Activated naive CD4-positive, alpha-beta T cell treated with anti-CD3 and anti-CD28 coated beads, Interleukin-2, amount 10 ng/mL, durations not matched to agents 7 days and 5 days (primary cell): ENCODE results near the gene ITLN2.
"Not testable (repeated sequence)": the region's sequence is repeated elsewhere in the genome, so short reads cannot be mapped to it uniquely, and the experiment has no call there.

Source experiments
- CTCF ChIA-PET: fragments of 350-600 bp; sonication (Branson Sonifier 250); formaldehyde crosslinking; loops from one replicate; lab custom pipeline; 2021; ENCODE audit warnings: antibody characterized with exemption; lab: Charles Lee
- DNase-seq: peaks from one replicate; pipeline ENCODE4 v3.0.0-alpha.2; 2020
- H3K27ac Mint-ChIP-seq: one replicate; pipeline ENCODE4 v1.8.0; 2021; ENCODE audit warnings: mild to moderate bottlenecking, moderate library complexity, mixed read lengths
- H3K27me3 Mint-ChIP-seq: one replicate; pipeline ENCODE4 v1.8.0; 2021; ENCODE audit warnings: mild to moderate bottlenecking, mixed read lengths
- H3K36me3 Mint-ChIP-seq: one replicate; pipeline ENCODE4 v1.8.0; 2021; ENCODE audit warnings: mixed read lengths
- H3K4me1 Mint-ChIP-seq: one replicate; pipeline ENCODE4 v1.8.0; 2021; ENCODE audit warnings: mixed read lengths
- H3K4me3 Mint-ChIP-seq: one replicate; pipeline ENCODE4 v1.8.0; 2021; ENCODE audit warnings: mild to moderate bottlenecking, moderate library complexity, mixed read lengths
- H3K9me3 Mint-ChIP-seq: one replicate; pipeline ENCODE4 v1.8.0; 2021; ENCODE audit warnings: mixed read lengths

The ITLN2 gene

GRCh38 chr1:160947174-160947759 lies 7.3 kb downstream of the ITLN2 start:
- DNase-seq, CTCF ChIA-PET, H3K36me3 Mint-ChIP-seq, H3K4me3 Mint-ChIP-seq, H3K4me1 Mint-ChIP-seq, H3K27ac Mint-ChIP-seq, H3K9me3 Mint-ChIP-seq: not testable (repeated sequence)
- H3K27me3 Mint-ChIP-seq, result peaks cover 16% of the 10 kb centered on the region

GRCh38 chr1:160945881-160946280 lies 8.7 kb downstream of the ITLN2 start:
- CTCF ChIA-PET, result interaction anchor here (2.6 kb wide), 1 partner anchor 8 kb away, joined by 12 read pairs; the partner anchor contains the start of gene ITLN2
- not testable (repeated sequence) for H3K36me3 Mint-ChIP-seq, DNase-seq, H3K9me3 Mint-ChIP-seq, H3K4me1 Mint-ChIP-seq, H3K4me3 Mint-ChIP-seq, H3K27ac Mint-ChIP-seq
- H3K27me3 Mint-ChIP-seq, result peaks cover 25% of the 10 kb centered on the region

- no peak overlapping the region for H3K27ac Mint-ChIP-seq
- CTCF ChIA-PET, result interaction anchor here (2.6 kb wide), 1 partner anchor 9 kb away, joined by 12 read pairs; the partner anchor contains the start of gene ITLN2
- H3K36me3 Mint-ChIP-seq, result no peaks in the 10 kb centered on the region
- H3K27me3 Mint-ChIP-seq, result peaks cover 32% of the 10 kb centered on the region
- DNase-seq, result no peak
- H3K9me3 Mint-ChIP-seq, result no peaks in the 10 kb centered on the region
- no peak overlapping the region for H3K4me3 Mint-ChIP-seq
- no peaks in the 10 kb centered on the region for H3K4me1 Mint-ChIP-seq
Observed at GRCh38 chr1:160945079-160945478, 9.5 kb downstream of the ITLN2 start.

DNA sequence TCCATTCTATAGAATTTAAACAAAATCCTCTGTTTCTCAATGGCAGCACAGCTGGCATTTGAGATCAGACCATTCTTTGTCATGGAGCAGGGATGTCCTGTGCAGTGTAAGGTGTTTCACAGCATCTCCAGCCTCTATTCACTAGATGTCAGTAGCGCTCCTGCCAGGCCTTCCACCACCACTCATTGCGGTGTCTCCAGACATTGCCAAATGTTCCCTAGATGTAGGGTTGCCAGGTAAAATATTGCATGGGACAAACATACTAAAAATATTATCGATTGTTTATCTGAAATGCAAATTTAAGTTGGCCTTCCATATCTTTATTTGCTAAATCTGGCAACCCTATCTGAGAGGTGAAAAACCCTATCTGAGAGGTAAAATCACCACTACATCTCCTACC lies 11.7 kb downstream of the ITLN2 start:
- Mint-ChIP-seq H3K36me3 (no peaks in the 10 kb centered on the region), H3K4me3 (no peak overlapping the region), H3K27me3 (peaks cover 40% of the 10 kb centered on the region), H3K4me1 (no peaks in the 10 kb centered on the region), H3K9me3 (no peaks in the 10 kb centered on the region), H3K27ac (no peak overlapping the region)
- CTCF ChIA-PET, result interaction anchor here (3.7 kb wide), 1 partner anchor 9 kb away, joined by 19 read pairs; no protein-coding TSS in a partner anchor
- no peak for DNase-seq

DNA sequence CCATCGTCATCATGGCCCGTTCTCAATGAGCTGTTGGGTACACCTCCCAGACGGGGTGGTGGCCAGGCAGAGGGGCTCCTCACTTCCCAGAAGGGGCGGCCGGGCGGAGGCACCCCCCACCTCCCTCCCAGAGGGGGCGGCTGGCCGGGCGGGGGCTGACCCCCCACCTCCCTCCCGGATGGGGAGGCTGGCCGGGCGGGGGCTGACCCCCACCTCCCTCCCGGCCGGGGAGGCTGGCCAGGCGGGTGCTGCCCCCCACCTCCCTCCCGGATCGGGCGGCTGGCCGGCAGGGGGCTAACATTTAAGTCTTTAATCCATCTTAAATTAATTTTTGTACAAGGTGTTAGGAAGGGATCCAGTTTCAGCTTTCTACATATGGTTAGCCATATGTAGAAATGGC lies 17.9 kb downstream of the ITLN2 start:
- H3K4me1 Mint-ChIP-seq, H3K36me3 Mint-ChIP-seq, DNase-seq, H3K9me3 Mint-ChIP-seq, H3K4me3 Mint-ChIP-seq, CTCF ChIA-PET, H3K27ac Mint-ChIP-seq: not testable (repeated sequence)
- peaks cover 35% of the 10 kb centered on the region for H3K27me3 Mint-ChIP-seq

- Mint-ChIP-seq H3K27ac (no peak overlapping the region), H3K27me3 (peaks cover 26% of the 10 kb centered on the region), H3K4me3 (no peak overlapping the region), H3K36me3 (no peaks in the 10 kb centered on the region), H3K4me1 (no peaks in the 10 kb centered on the region), H3K9me3 (peaks cover 2% of the 10 kb centered on the region)
- no peak for DNase-seq
- CTCF ChIA-PET, result interaction anchor here (0.7 kb wide), 2 partner anchors 16 to 48 kb away, joined by 3 read pairs; no protein-coding TSS in a partner anchor
Observed at GRCh38 chr1:160935527-160936258, 18.9 kb downstream of the ITLN2 start.

- not testable (repeated sequence) for H3K4me3 Mint-ChIP-seq
- H3K27me3 Mint-ChIP-seq, result peaks cover 20% of the 10 kb centered on the region
Observed at GRCh38 chr1:160933305-160933704, 21.3 kb downstream of the ITLN2 start.

GRCh38 chr1:160925652-160926244 lies 28.9 kb downstream of the ITLN2 start:
- no peak overlapping the region for H3K4me3 Mint-ChIP-seq
- peaks cover 27% of the 10 kb centered on the region for H3K9me3 Mint-ChIP-seq
- CTCF ChIA-PET, result interaction anchor here (0.7 kb wide), 1 partner anchor 42 kb away, joined by 3 read pairs; no protein-coding TSS in a partner anchor
- peaks cover 26% of the 10 kb centered on the region for H3K27me3 Mint-ChIP-seq
- H3K36me3 Mint-ChIP-seq, result no peaks in the 10 kb centered on the region
- DNase-seq, result no peak
- no peaks in the 10 kb centered on the region for H3K4me1 Mint-ChIP-seq
- no peak overlapping the region for H3K27ac Mint-ChIP-seq

More at GRCh38 chr1:160933305-160933704, 21.3 kb downstream of the ITLN2 start:
- H3K9me3 Mint-ChIP-seq, H3K36me3 Mint-ChIP-seq, DNase-seq, CTCF ChIA-PET, H3K27ac Mint-ChIP-seq, H3K4me1 Mint-ChIP-seq: not testable (repeated sequence)

DNA sequence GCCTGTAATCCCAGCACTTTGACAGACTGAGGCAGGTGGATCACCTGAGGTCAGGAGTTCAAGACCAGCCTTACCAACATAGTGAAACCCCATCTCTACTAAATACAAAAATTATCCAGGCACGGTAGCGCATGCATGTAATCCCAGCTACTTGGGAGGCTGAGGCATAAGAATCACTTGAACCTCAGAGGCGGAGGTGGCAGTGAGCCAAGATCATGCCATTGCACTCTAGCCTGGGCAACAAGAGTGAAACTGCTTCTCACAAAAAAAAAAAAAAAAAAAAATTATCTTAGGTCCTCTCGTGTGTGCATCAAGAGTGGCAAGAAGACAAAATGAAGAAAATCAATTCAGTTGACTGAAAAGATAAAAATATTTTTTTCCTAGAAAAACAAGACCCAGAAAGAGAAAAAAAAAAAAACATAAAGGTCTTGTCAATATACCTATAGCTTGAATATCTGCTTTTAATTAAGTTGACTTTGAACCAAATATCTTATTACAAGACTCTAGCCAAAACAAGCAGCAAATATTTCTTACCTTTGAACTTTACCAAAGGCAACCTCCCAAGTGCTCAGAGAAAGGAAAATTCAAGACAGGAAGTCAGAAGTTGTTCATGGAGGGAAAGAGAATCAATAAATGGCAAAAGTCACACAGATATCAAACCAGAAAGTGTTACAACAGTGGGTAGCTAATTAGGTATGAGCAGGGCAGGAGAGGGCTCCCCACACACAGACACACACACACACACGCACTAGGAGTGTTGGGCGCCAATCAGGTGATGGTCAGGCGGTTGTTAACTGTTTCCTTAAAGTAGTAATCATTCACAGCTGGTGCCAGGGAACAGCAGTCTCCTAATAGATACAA lies 29.6 kb downstream of the ITLN2 start:
- CTCF ChIA-PET, result interaction anchor here (0.7 kb wide), 1 partner anchor 41 kb away, joined by 3 read pairs; no protein-coding TSS in a partner anchor
- Mint-ChIP-seq H3K9me3 (peaks cover 29% of the 10 kb centered on the region), H3K27ac (no peak overlapping the region), H3K4me1 (no peaks in the 10 kb centered on the region), H3K27me3 (peaks cover 26% of the 10 kb centered on the region), H3K36me3 (no peaks in the 10 kb centered on the region), H3K4me3 (no peak overlapping the region)
- no peak for DNase-seq

- H3K4me1 Mint-ChIP-seq, result no peaks in the 10 kb centered on the region
- H3K27ac Mint-ChIP-seq, result no peak overlapping the region
- DNase-seq, result no peak
- CTCF ChIA-PET, result no interaction called here
- H3K9me3 Mint-ChIP-seq, result peaks cover 5% of the 10 kb centered on the region
- peaks cover 17% of the 10 kb centered on the region for H3K27me3 Mint-ChIP-seq
- no peak overlapping the region for H3K4me3 Mint-ChIP-seq
- H3K36me3 Mint-ChIP-seq, result no peaks in the 10 kb centered on the region
Observed at GRCh38 chr1:160916666-160917065, 37.9 kb downstream of the ITLN2 start.

DNA sequence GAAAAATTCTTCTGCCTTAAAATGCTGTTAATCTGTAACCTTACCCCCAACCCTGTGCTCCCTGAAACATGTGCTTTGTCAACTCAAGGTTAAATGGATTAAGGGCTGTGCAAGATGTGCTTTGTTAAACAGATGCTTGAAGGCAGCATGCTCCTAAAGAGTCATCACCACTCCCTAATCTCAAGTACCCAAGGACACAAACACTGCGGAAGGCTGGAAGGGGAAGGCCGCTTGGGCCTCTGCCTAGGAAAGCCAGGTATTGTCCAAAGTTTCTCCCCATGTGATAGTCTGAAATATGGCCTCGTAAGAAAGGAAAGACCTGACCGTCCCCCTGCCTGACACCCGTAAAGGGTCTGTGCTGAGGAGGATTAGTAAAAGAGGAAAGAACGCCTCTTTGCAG lies 41.4 kb downstream of the ITLN2 start:
- H3K27ac Mint-ChIP-seq, H3K9me3 Mint-ChIP-seq, DNase-seq, H3K4me1 Mint-ChIP-seq, H3K36me3 Mint-ChIP-seq, H3K4me3 Mint-ChIP-seq, CTCF ChIA-PET: not testable (repeated sequence)
- peaks cover 17% of the 10 kb centered on the region for H3K27me3 Mint-ChIP-seq

- H3K27ac Mint-ChIP-seq, result no peak overlapping the region
- H3K27me3 Mint-ChIP-seq, result peaks cover 12% of the 10 kb centered on the region
- H3K4me1 Mint-ChIP-seq, result no peaks in the 10 kb centered on the region
- H3K36me3 Mint-ChIP-seq, result no peaks in the 10 kb centered on the region
- no peak overlapping the region for H3K4me3 Mint-ChIP-seq
- DNase-seq, result no peak
- H3K9me3 Mint-ChIP-seq, result no peaks in the 10 kb centered on the region
- CTCF ChIA-PET, result no interaction called here
Observed at GRCh38 chr1:160911925-160912324, 42.7 kb downstream of the ITLN2 start.

- no peak overlapping the region for H3K27ac Mint-ChIP-seq
- H3K27me3 Mint-ChIP-seq, result peaks cover 11% of the 10 kb centered on the region
- no peaks in the 10 kb centered on the region for H3K9me3 Mint-ChIP-seq
- no peak for DNase-seq
- no peak overlapping the region for H3K4me3 Mint-ChIP-seq
- no peaks in the 10 kb centered on the region for H3K36me3 Mint-ChIP-seq
- CTCF ChIA-PET, result no interaction called here
- no peaks in the 10 kb centered on the region for H3K4me1 Mint-ChIP-seq
Observed at GRCh38 chr1:160911441-160911840, 43.2 kb downstream of the ITLN2 start.
